Endothelial cell of umbilical vein (primary cell): ENCODE data around the gene TYW1.

Experiments
- CTCF ChIP-seq, 2 donors: IDR thresholded peaks; 1 replicate in 1 of 2; 2 replicates in 1 of 2; pipeline ENCODE4 v1.5.1; 2011; ENCODE audit warnings: low read length in 2 of 2, mild to moderate bottlenecking in 2 of 2, moderate library complexity in 2 of 2, control low read depth in 1 of 2, inconsistent platforms in 1 of 2, low read depth in 1 of 2; ENCODE audit not compliant: insufficient read depth in 1 of 2; ENCODE audit errors: extremely low read depth in 1 of 2
- EZH2 ChIP-seq: IDR thresholded peaks from 2 replicates; pipeline ENCODE4 v1.6.1; 2012; ENCODE audit warnings: borderline replicate concordance, low read depth, mild to moderate bottlenecking, moderate library complexity, low read length, inconsistent platforms; ENCODE audit not compliant: severe bottlenecking
- FOS ChIP-seq: IDR thresholded peaks from 2 replicates; pipeline ENCODE4 v1.6.1; 2011; ENCODE audit warnings: mild to moderate bottlenecking, low read length, moderate library complexity, borderline replicate concordance; ENCODE audit not compliant: insufficient read depth
- GATA2 ChIP-seq: IDR thresholded peaks from 2 replicates; pipeline ENCODE4 v1.7.0; 2011; ENCODE audit warnings: low read depth, mild to moderate bottlenecking, moderate library complexity, mixed read lengths, low read length; ENCODE audit not compliant: insufficient read length, insufficient read depth
- JUN ChIP-seq: IDR thresholded peaks from 2 replicates; pipeline ENCODE4 v1.6.1; 2011; ENCODE audit warnings: borderline replicate concordance, low read depth; ENCODE audit not compliant: insufficient read length, insufficient read depth
- MYC ChIP-seq: IDR thresholded peaks from one replicate; pipeline ENCODE4 v1.6.1; 2011; ENCODE audit warnings: mild to moderate bottlenecking, low read depth, low read length
- POLR2A ChIP-seq: IDR thresholded peaks from 2 replicates; pipeline ENCODE4 v1.6.1; 2012; ENCODE audit warnings: low read depth, mild to moderate bottlenecking, control low read depth, low read length
- POLR2AphosphoS5 ChIP-seq: IDR thresholded peaks from 2 replicates; pipeline ENCODE4 v1.6.1; 2012; ENCODE audit warnings: low read depth, mild to moderate bottlenecking, control low read depth, low read length, moderate library complexity; ENCODE audit not compliant: insufficient read depth
- TF ChIP-seq, protein P1 (sequence below): IDR thresholded peaks from 2 replicates; pipeline ENCODE4 v1.6.1; 2011; ENCODE audit not compliant: insufficient read depth, insufficient read length

DNA sequence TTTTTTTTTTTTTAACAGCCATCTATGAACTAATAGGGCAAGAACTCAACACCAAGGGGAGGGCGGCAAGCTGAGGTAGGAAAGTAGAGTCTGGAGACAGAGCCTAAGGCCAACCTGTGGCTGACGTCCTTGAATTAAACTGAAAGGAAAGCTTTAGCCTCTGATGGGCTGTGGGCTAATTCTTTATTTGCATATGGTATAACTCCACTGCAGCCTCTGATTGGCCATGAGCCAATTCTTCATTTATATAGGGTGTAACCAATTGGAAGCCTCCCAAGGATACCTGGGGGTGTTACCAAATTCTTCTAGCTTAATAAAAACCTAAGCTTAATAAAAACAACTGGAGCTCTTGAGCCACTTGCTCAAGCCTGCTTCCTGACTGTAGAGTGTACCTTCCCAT is 10.3 kb downstream of the TYW1 start:
- TF ChIP-seq POLR2AphosphoS5 (no peak), EZH2 (no peak), CTCF (IDR thresholded peaks at IDR 0.05; ENCODE audit: extremely low read depth in 1 of 2, insufficient read depth in 1 of 2, low read depth in 1 of 2, low read length in 2 of 2) (no peak), MYC (no peak), POLR2A (no peak), JUN (no peak), FOS (no peak), GATA2 (no peak)
- TF ChIP-seq, protein P1, sequence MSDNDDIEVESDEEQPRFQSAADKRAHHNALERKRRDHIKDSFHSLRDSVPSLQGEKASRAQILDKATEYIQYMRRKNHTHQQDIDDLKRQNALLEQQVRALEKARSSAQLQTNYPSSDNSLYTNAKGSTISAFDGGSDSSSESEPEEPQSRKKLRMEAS: no peak
